Activated gamma-delta T cell (primary cell): ENCODE data around the gene LTB4R.

Experiments used
- DNase-seq: peaks from one replicate; lab custom pipeline; 2025; lab: John Stamatoyannopoulos, UW

Gene LTB4R

DNA sequence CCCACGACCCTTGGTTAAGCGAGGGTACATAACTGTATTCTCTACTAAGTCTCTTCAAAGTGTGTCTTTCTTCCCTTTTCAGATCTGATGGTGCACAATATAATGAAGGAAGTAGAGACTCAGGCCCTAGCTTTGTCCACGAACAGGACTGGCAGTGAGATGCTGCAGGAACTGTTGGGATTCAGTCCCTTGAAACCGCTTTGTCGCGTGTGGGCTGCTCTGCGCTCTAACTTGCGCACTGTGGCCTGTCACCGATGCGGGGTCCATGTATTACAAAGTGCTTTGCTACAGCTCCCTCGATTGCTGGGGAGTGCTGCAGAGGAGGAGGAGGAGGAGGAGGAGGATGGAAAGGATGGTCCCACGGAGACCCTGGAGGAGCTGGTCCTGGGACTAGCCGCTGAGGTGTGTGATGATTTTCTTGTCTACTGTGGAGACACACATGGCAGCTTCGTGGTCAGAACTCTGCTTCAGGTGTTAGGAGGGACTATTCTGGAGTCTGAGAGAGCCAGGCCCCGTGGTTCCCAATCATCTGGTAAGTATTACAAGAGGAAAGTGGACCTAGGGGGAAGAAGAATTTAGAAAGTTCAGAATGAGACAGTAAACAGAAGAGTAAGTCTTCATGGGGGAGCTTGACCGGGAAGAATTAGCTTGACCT is 10.8 kb upstream of the LTB4R start:
- DNase-seq = no peak

DNA sequence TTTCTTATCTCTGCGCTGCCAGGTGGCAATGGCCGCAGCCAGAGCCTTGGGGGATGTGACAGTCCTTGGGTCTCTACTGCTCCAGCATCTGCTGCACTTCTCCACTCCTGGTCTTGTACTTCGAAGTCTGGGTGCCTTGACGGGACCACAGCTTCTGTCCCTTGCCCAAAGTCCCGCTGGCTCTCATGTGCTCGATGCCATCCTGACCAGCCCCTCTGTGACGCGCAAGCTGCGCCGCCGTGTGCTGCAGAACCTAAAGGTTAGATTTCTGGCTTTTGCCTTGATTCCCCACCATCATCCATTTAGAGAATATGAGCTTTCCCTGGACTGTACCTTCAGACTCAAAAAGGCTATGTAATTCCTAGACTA is 7.3 kb upstream of the LTB4R start:
- DNase-seq = no peak

DNA sequence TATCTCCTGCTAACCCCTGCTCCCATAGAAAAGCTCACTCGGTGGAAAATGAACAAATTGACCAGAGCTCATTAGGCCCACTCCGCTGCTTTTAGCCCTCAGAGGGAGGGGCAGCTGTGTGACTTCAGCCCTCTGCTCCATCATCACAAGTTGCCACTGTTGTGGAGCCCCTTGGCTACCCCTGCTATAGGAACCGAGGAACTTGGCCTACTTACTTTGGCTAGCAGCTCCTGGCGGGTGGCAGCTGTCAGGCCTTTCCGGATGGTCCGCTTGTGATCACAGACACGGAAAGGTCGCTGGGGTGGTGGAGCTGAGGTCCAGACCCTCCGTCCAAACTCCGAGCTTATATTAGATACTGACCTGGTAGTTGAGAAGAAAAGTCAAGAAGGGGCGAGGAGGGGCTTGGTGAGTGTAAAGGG is 4.1 kb upstream of the LTB4R start:
- DNase-seq = no peak

DNA sequence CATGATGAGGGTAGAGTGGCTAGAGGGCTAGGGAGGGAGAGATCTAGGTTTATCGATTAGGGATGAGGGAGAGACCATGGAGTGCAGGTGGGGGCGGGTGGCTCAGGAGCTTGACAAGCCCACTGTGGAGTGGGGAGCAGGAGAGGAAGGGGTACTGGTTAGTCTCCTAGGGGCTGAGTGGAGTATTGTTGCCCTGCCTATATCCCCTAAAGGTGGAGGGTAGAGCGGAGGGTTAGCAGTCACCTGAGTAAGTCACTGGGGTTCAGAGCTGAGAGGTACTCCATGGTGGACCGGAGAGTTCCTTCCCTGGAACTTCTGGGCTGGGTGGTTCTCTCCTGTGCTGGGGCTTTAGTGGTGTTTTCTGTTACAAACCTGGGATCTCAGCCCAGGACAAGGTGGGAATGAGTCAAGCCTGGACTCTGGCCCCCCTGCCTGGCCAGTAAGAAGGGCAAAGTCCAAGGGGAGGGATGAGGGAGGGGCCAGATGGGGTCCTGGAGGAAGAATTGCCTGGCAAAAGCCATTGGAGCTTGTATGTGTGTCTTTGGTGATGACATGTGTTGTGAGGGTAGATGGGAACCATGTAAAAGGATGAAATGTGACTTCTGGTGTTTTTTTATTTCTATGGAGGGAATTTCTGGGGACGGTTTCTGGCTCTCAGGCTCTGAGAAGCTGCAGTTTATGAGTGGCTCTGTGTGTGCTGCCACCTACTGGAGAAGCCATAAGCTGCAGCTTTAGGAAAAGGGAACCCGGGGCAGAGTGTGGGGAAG is 3.5 kb upstream of the LTB4R start, which contains the start of gene CIDEB:
Gene CIDEB (minus strand): TSS at position 403 of the 767 bp plus-strand sequence. CDS start 119 bp downstream, at position 284.
- DNase-seq = no peak

DNA sequence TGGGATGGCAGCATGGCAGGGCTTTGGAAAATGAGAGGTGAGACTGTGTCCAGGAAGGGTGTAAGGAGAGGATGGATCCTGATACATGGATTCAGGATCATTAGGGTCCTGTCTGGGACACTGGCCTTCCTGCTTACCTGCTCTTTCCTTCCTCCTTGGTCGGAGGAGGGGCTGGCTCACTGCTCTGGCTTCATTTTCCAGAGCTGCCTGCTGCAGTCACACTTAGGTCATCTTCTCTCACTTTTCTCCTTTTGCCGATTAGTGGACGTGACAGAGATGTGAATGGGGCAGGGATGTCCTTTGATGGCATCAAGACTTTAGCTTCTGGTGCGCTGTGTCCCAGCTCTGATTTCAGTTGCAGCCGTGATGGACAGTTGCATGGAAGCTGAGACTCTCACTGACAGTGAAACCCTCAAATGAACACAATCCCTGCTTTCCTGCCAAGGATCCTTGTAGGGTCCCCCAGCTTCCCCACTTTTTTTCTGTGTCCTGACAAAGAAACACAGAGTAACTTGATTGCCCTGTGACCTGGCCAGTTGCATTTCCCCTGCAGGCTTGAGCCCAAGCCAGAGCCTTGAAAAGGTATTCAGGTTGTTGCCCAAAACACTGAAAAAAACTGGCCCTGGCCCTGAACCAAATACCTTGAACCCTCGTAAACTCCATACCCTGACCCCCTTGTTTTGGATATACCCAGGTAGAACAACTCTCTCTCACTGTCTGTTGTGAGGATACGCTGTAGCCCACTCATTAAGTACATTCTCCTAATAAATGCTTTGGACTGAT is 2.8 kb upstream of the LTB4R start:
- no peak for DNase-seq

DNA sequence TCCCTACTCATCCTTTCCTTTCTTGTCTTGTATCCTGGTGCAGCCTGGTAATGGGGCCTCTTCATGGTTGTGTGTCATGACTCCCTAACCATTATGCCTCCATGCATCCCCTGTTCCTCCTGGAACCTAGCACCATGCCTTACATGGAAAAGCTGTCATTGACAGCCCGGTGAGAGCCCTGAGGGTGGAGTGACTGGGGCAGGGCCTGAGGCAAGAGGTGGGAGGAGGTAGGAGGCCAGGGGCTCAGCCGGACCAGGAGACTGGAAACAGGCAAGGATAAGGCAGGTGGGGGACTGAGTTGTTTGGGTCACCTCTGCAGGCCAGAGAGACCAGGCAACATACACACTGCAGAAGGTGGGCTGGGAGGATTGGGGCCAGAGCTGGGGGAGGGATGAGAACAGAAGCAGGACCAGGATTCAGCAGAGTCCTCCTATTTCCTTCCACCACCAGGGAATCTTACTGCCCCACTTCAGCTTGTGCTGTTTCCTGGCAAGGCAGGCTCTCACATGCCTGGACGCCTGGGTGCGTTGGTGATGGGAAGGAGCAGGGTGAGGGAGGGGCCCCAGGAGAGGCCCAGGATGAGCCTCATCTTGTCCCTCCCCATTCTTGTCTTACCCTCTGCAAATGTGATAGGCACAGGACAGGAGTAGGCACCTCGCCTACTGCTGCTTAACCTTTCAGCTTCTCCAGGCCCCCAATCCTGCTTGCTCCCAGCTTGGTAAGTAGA is 1.6 kb upstream of the LTB4R start, which contains the start of gene LTB4R2:
Gene LTB4R2 (plus strand): TSS at position 603 of the 727 bp plus-strand sequence. CDS start 525 bp downstream, outside the sequence.
- DNase-seq = no peak

DNA sequence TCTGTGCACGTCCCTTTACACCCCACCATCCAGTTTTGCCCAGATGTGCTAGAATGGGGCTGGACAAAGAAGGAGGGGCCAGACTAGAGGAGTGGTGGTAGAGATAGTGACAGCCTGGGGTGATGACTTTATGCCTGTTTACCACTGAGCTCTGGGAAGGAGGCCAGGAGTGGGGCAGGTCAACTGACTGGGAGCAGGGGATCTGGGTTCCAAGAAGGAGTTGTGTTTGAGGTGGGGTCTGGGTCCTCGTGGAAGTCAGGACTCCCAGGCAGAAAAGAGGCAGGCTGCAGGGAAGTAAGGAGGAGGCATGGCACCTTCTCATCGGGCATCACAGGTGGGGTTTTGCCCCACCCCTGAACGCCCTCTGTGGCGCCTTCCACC is 1.0 kb upstream of the LTB4R start:
- DNase-seq = no peak

DNA sequence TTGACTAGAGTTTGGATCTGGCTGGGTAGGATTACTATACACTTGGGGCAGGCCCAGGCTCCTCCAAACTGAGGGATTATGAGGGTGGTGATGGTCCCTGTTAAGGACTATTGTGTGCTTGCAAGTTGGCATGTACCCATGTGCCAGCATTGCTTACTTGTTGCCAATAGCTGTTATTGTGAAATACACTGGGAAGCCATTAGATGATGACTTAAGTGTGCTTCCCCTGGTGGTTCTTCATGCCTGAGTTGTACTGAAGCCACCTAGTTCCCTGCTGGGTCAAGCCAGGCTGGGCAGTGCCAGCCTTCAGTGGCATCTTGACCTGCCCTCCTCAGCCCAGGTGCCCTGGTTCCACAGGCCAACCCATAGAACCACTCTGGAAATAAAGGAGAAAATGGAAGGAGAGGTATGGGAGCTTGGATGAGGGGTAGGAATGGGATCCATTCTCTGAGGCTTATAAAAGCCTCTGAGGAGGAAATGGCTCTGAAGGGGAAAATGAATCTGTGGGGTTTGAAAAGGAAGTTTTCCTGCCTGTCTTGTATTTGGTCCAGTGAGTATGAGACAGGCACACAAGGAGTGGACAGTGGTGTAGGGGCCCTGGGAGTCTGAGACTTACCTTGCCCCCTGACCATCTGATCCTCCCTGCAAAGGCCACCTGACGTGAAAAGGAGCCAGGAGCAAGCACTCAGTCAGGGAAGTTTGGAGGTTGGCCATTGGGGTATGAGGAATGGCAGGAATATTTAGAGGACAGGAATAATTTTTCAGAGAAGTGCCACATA is 724 bp downstream of the LTB4R start:
- no peak for DNase-seq

DNA sequence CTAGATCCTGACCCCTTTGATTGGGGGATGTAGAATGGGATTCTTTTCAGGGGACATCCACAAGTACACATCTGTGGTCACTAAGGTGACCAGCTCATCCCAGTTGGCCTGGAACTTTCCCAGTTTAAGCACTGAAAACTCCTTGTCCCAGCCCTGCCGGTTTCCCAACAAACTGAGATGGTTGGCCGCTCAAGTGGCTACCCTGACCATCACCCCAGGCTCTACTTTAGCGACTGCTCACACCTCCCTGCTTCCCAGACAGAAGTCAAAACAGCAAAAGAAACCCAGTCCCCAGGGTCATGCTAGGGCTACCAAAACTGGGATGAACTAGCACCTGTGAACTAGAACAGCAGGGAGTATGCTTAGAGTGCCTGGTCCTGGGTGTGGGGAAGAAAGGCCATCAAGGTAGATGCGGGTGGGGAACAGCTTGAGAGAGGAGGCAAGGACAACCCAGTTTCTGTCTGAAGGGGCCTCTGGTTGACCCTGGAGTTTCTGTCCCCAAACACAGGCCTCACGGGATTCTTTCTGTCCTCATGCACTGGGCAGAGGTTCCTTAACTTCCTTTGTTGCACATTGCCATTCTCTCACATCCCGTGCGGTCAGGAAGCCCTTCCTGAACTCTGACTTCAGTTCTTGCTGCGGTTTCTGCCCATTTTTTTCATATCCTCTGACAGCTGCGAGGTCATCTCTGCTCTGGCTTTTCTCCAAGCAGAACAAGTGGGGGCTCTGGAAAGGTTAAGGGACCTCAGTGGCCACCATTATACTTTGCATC is 1.6 kb downstream of the LTB4R start:
- DNase-seq = no peak

DNA sequence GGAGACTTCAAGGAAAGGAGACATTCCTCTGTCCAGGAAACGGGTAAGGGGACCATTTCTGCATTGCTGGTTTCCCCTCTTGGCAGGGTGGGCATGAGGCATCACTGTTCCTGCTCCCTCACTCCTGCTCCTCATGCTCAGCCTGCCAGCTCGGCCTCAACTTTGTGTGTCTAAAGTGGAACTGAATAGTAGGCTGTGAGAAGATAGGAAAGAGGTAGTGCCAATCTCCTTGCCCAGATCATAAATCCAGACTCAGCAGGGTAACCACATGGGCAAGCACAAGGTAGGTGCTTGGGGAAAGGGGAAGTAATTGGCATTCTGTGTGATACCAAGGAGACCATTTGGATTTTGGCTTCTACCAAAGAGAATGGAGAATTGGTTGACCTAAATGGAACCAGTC is 2.6 kb downstream of the LTB4R start:
- DNase-seq = no peak

DNA sequence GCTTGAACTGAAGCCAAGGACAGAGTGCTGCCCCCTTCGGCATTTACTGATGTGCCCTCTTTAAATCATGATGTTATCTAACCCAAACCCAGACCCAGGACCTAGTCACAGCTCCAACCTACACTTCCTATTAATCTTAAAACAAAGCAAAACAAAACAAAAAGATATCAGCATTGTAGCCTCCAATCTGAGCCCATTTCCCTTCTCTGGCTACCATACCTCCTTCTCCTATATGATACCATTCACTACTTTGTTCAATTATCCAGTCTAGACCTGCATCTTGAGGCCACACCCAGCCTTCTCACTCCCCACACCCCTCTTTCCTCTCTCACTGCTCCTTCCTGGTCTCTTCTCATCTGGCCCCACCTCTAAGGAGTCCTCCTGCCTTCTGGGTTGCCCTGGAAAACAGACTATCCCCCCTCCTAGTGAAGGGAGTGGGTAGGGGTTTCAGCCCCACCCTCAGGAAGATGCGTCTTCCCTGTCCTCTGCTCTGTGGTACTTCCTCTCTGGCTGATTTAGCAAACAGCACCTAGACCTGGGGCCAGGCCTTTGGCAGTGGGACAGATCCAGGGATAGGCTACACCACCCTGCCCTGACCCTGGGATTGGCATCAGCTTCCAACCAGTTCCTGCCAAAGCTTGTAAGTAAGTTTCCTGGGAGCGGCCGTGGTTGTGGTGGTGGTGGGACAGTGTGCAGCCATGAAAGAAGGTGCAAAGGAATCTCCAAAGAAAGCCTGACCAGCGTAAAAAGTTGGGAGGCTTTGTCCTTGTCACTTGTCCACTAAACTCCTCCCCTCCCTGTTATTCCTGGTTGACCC is 3.3 kb downstream of the LTB4R start:
- DNase-seq = no peak

DNA sequence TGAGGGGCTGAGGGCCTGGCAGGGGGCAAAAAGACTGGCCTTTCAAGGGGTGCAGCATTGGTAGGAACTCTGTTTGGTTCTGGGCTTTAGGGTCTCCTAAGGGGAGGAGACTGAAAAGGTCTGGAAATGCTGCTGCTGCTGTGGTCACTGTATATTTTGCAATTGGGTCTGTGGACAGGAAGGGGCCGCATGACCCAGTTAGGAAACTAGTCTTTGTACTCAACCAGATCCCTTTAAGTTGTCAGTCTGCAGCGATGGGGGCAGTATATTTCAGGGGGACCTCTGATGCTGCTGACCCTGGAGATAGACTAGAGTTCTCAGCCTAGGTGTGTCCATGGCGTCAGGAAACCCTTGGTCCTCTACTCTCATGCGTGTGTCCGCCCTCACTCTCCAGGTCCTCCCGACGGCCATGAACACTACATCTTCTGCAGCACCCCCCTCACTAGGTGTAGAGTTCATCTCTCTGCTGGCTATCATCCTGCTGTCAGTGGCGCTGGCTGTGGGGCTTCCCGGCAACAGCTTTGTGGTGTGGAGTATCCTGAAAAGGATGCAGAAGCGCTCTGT is 4.0 kb downstream of the LTB4R start:
- no peak for DNase-seq

DNA sequence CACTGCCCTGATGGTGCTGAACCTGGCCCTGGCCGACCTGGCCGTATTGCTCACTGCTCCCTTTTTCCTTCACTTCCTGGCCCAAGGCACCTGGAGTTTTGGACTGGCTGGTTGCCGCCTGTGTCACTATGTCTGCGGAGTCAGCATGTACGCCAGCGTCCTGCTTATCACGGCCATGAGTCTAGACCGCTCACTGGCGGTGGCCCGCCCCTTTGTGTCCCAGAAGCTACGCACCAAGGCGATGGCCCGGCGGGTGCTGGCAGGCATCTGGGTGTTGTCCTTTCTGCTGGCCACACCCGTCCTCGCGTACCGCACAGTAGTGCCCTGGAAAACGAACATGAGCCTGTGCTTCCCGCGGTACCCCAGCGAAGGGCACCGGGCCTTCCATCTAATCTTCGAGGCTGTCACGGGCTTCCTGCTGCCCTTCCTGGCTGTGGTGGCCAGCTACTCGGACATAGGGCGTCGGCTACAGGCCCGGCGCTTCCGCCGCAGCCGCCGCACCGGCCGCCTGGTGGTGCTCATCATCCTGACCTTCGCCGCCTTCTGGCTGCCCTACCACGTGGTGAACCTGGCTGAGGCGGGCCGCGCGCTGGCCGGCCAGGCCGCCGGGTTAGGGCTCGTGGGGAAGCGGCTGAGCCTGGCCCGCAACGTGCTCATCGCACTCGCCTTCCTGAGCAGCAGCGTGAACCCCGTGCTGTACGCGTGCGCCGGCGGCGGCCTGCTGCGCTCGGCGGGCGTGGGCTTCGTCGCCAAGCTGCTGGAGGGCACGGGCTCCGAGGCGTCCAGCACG is 4.7 kb downstream of the LTB4R start:
- DNase-seq = no peak

DNA sequence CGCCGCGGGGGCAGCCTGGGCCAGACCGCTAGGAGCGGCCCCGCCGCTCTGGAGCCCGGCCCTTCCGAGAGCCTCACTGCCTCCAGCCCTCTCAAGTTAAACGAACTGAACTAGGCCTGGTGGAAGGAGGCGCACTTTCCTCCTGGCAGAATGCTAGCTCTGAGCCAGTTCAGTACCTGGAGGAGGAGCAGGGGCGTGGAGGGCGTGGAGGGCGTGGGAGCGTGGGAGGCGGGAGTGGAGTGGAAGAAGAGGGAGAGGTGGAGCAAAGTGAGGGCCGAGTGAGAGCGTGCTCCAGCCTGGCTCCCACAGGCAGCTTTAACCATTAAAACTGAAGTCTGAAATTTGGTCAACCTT is 5.3 kb downstream of the LTB4R start:
- DNase-seq = no peak

DNA sequence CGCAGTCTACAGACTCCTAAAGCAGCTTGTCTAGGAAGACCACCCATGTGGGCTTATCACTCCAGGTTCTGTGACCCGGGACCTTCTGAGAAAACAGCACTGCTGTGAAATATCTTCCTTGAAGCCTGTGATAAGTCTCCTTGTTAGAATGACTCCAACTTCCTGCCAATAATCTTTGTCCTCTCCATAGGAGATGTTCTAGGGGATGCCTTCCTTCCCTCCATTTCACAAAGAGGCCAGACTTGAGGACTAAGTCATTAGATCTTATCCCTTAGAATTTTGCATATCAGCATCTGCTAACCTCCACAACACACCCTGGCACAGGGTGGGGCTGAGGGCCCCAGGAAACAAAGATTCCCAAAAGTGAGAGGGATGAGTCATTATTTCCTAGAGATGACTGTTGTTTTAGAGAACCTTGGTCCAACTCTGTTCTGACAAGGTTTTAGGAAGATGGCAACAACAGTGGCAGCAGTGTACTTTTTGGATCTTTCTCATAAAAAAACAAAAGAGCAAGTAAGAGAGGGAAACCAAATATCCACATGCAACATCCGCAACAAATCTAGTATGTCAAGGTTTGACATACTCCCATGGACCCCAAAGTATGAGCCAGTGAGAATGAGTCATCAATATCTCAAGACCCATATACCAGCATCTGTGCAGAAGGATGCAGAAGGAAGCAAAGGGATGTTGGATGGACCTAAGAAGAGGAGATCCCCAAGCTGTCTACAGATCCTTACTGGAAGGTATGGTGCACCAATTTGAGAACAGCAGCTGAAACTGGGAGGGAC is 6.0 kb downstream of the LTB4R start:
- no peak for DNase-seq

DNA sequence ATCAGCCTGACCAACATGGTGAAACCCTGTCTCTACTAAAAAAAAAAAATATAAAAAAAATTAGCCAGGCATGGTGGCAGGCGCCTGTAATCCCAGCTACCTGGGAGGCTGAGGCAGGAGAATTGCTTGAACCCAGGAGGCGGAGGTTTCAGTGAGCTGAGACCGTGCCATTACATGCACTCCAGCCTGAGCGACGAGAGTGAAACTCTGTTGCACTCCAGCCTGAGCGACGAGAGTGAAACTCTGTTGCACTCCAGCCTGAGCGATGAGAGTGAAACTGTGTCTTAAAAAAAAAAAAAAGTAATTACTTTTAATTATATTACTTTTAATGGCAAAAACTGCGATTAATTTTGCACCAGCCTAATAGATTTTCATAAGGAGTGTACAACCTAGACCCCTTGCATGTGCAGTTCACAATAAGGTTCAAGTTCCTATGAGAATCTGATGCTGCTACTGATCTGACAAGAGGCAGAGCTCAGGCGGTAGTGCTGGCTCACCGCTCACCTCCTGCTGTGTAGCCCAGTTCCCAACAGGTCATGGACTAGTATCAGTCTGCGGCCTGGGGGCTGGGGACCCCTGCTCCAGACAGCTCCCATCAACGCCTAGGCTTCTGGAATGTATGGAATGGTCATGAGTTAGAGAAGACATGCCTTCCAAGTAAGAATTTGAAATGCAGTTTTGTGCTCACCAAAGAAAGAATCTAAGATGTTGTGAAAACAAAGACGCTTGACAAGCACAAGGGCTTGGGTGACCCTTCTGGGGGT is 10.1 kb downstream of the LTB4R start:
- DNase-seq = no peak

DNA sequence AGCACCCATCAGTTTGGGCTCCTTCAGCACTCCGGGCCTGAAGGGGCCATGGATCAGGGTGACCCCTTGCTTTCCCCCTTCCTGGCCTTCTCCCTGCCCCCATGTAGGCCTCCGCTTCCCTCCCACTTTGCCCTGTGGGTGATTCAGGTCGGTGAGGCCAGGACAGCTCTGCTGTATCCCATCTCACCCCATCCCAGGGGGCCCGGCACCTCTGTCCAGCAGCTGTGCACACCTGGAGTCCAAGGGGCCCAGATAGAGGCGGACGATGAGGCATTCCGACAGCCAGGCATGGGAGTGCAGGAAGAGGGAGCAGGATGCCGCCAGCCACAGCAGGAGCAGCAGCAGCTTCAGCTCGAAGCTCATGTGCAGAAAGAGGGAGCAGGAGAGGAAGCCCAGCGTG is 11.4 kb downstream of the LTB4R start:
- no peak for DNase-seq
